Measurements from ENCODE around the gene HNRNPF. TPM values are rescaled to one million over a fixed set of nuclear protein-coding genes. Genes with fewer than 3 reads are reported as not detected.
"Not testable (repeated sequence)": the region's sequence is repeated elsewhere in the genome, so short reads cannot be mapped to it uniquely, and the experiment has no call there.

HNRNPF gene
- total RNA-seq, 2 experiments from 2014 or later = 410 to 466 TPM

GRCh38 chr10:43337536-43337935 lies 71.5 kb downstream of the HNRNPF start:
- DNase-seq; ATAC-seq; H3K27me3 Mint-ChIP-seq; intact Hi-C loops (cut with DNase I, micrococcal nuclease); CTCF ChIA-PET; H3K36me3 Mint-ChIP-seq (ENCODE audit: low read depth); POLR2A ChIA-PET; H3K9me3 Mint-ChIP-seq (ENCODE audit: low read depth); H3K4me3 Mint-ChIP-seq; H3K27ac Mint-ChIP-seq: not testable (repeated sequence)
- peaks cover 15% of the 10 kb centered on the region for H3K4me1 Mint-ChIP-seq

DNA sequence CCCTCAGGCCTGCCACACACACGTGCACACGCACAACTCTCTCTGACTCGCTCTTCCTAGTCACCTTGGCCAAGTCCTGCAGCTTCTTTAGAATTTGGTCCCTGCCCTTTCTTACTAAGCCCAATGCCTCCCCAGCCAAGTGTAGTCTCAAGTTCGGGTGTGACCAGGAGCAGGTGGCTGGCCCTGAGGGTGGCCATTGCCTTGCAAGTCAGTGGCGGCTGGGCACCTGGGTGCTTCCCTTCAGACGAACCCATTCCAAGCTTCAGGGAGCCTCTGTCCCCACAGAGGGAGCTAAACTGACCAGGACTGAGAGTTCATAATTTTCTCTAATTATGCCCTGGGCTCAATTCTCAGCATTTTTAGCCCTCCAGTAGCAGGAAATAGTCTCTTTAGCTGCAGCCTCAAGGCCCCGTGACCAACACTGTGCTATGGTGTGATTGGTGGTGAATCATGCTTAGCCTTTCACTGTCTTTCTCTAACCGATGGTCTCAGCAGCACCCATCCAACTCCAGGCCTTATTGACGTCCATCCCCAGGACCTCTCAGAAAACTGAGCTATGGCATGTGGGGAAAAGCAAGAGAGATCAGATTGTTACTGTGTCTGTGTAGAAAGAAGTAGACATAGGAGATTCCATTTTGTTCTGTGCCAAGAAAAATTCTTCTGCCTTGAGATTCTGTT lies 72.2 kb downstream of the HNRNPF start:
- Mint-ChIP-seq H3K4me3 (no peak overlapping the region), H3K27me3 (peaks cover 4% of the 10 kb centered on the region), H3K4me1 (peaks cover 22% of the 10 kb centered on the region), H3K36me3 (ENCODE audit: low read depth) (no peaks in the 10 kb centered on the region), H3K27ac (no peak overlapping the region), H3K9me3 (ENCODE audit: low read depth) (no peaks in the 10 kb centered on the region)
- ChIA-PET CTCF (interaction anchor here (0.8 to 1.0 kb wide), 2 partner anchors 44 to 580 kb away, joined by 3 to 4 read pairs; no protein-coding TSS in a partner anchor), POLR2A (no interaction called here)
- intact Hi-C loops (cut with DNase I, micrococcal nuclease) = no loop called here
- DNase-seq (no peak), ATAC-seq (no peak)

- H3K27ac Mint-ChIP-seq = no peak overlapping the region
- H3K36me3 Mint-ChIP-seq (ENCODE audit: low read depth) = no peaks in the 10 kb centered on the region
- H3K4me1 Mint-ChIP-seq = peaks cover 26% of the 10 kb centered on the region
- peaks cover 4% of the 10 kb centered on the region for H3K27me3 Mint-ChIP-seq
- CTCF ChIA-PET = interaction anchor here (0.8 to 1.0 kb wide), 2 partner anchors 43 to 579 kb away, joined by 3 to 4 read pairs; no protein-coding TSS in a partner anchor
- POLR2A ChIA-PET = no interaction called here
- DNase-seq (no peak), ATAC-seq (no peak)
- H3K9me3 Mint-ChIP-seq (ENCODE audit: low read depth) = no peaks in the 10 kb centered on the region
- H3K4me3 Mint-ChIP-seq = no peak overlapping the region
- intact Hi-C loops (cut with DNase I, micrococcal nuclease) = no loop called here
Observed at GRCh38 chr10:43336061-43336460, 72.9 kb downstream of the HNRNPF start.

Other genes with a start within 250 kb of the HNRNPF start
- gene RASGEF1A, start 142.1 kb downstream of the HNRNPF start, total RNA-seq = under 1 TPM; 0.44 to 0.64 TPM
- gene FXYD4, start 37.5 kb downstream of the HNRNPF start, total RNA-seq = not detected
- 1 to 10 TPM; 1.8 to 2.3 TPM for gene ZNF487, start 27.9 kb upstream of the HNRNPF start, total RNA-seq
- gene ZNF239, start 165.4 kb upstream of the HNRNPF start, total RNA-seq = 1 to 10 TPM; 2.4 to 2.7 TPM
- gene ZNF485, start 197.3 kb upstream of the HNRNPF start, total RNA-seq = 1 to 10 TPM; 6.9 to 7.6 TPM
- 10 to 100 TPM; 14.1 to 15.2 TPM for gene ZNF32, start 239.7 kb upstream of the HNRNPF start, total RNA-seq